Panc1 (cell line): ENCODE results near the gene CWF19L2. TPM values are rescaled to one million over a fixed set of nuclear protein-coding genes. Genes with fewer than 3 reads are reported as not detected.

ENCODE experiments used
- ATAC-seq: fragments of 200-7000 bp; cut with Tn5 transposase; 2 replicates; pipeline ENCODE4 v1.9.1; 2020; ENCODE audit warnings: mild to moderate bottlenecking, moderate library complexity
- BruUV-seq: library from RNA; stranded (reverse); fragments of 400-500 nt; replicated peaks from 2 replicates; lab custom pipeline; 2021; lab: Mats Ljungman, UMichigan
- CTCF ChIA-PET: fragments of 300-600 bp; sonication (Branson Sonifier 250); formaldehyde crosslinking; loops from one replicate; lab custom pipeline; 2022; ENCODE audit warnings: antibody characterized with exemption; lab: Charles Lee
- POLR2A ChIA-PET: fragments of 300-600 bp; sonication (Branson Sonifier 250); formaldehyde crosslinking; loops from one replicate; lab custom pipeline; 2022; ENCODE audit warnings: antibody characterized with exemption; lab: Charles Lee
- DNase-seq: peaks from one replicate; pipeline ENCODE4 v3.0.0-alpha.2; 2010; ENCODE audit warnings: low read depth, low spot score
- H3K27ac ChIP-seq: 2 replicates; pipeline ENCODE4 v1.5.1; 2011; ENCODE audit warnings: mild to moderate bottlenecking, low read length, inconsistent platforms
- H3K27me3 ChIP-seq: fragments of 200-500 bp; sonication (Bioruptor generic); 2 replicates; pipeline ENCODE4 v1.6.0; 2014; ENCODE audit warnings: low read length, inconsistent platforms; ENCODE audit not compliant: control insufficient read depth, insufficient read depth
- H3K36me3 ChIP-seq: fragments of 200-500 bp; sonication (Bioruptor generic); 2 replicates; pipeline ENCODE4 v1.5.1; 2014; ENCODE audit warnings: inconsistent platforms, mild to moderate bottlenecking, low read length, moderate library complexity; ENCODE audit not compliant: control insufficient read depth, insufficient read depth
- H3K4me1 ChIP-seq: 2 replicates; pipeline ENCODE4 v1.5.1; 2011; ENCODE audit warnings: inconsistent platforms, mild to moderate bottlenecking, low read length, moderate library complexity; ENCODE audit not compliant: control insufficient read depth, insufficient read depth
- H3K4me3 ChIP-seq, 2 experiments: 2 replicates each; pipeline ENCODE4 v1.5.1; 2011 to 2012; ENCODE audit warnings: low read depth in 2 of 2, low read length in 2 of 2, mild to moderate bottlenecking in 2 of 2, inconsistent platforms in 1 of 2, moderate library complexity in 1 of 2
- H3K9me3 ChIP-seq: fragments of 200-500 bp; sonication (Bioruptor generic); 2 replicates; pipeline ENCODE4 v1.5.1; 2014; ENCODE audit warnings: low read depth, mild to moderate bottlenecking, inconsistent platforms, low read length, moderate library complexity; ENCODE audit not compliant: control insufficient read depth, insufficient read depth
- CTCF ChIP-seq: fragments of 450-650 bp; IDR thresholded peaks from 2 replicates; pipeline ENCODE4 v1.5.1; 2017; ENCODE audit warnings: mild to moderate bottlenecking
- POLR2AphosphoS5 ChIP-seq: IDR thresholded peaks from 2 replicates; pipeline ENCODE4 v1.6.1; 2012; ENCODE audit warnings: mild to moderate bottlenecking, low read depth, low read length, moderate library complexity
- REST ChIP-seq, 2 experiments: IDR thresholded peaks; 2 replicates each; pipeline ENCODE4 v1.6.1; 2011 to 2012; ENCODE audit warnings: low read depth in 2 of 2, control low read depth in 1 of 2, low read length in 1 of 2, mild to moderate bottlenecking in 1 of 2, moderate library complexity in 1 of 2; ENCODE audit not compliant: insufficient read depth in 1 of 2
- SIN3A ChIP-seq: IDR thresholded peaks from 2 replicates; pipeline ENCODE4 v1.6.1; 2012; ENCODE audit warnings: low read depth, mild to moderate bottlenecking, low read length, moderate library complexity, borderline replicate concordance; ENCODE audit not compliant: insufficient read depth
- TCF7L2 ChIP-seq: IDR thresholded peaks from 2 replicates; pipeline ENCODE4 v1.6.1; 2011; ENCODE audit warnings: mild to moderate bottlenecking, low read depth, low read length, inconsistent platforms
- in situ Hi-C: cut with HindIII; loops from 2 replicates; pipeline ENCODE4 v1.10.0; 2016; ENCODE audit warnings: low sequenced_read_pairs, low pct_unique_long_range_greater_than_20kb
- intact Hi-C: fragments of 100-400 bp; cut with micrococcal nuclease; formaldehyde crosslinking; loops from one replicate; pipeline ENCODE4 v1.10.0; 2022; ENCODE audit not compliant: unreplicated experiment
- total RNA-seq: library from RNA; stranded (reverse); gene quantifications from one replicate; pipeline ENCODE4 v1.2.1, GENCODE V29; 2021; ENCODE audit not compliant: unreplicated experiment

CWF19L2 gene
- total RNA-seq, 1 experiment from 2014 or later, result 11.1 TPM

- ChIA-PET CTCF (no interaction called here), POLR2A (no interaction called here)
- H3K27ac ChIP-seq, result no peak overlapping the region
- H3K9me3 ChIP-seq, result no peaks in the 10 kb centered on the region
- DNase-seq, result no peak
- in situ Hi-C loops (no loop called here), intact Hi-C loops (no loop called here)
- no peak for ATAC-seq
- no peaks in the 10 kb centered on the region for H3K27me3 ChIP-seq
- no peak overlapping the region for H3K4me3 ChIP-seq
- H3K4me1 ChIP-seq, result no peaks in the 10 kb centered on the region
- H3K36me3 ChIP-seq, result peaks cover 12% of the 10 kb centered on the region
- no TSS peak for BruUV-seq
- TF ChIP-seq REST (IDR thresholded peaks at IDR 0.05; ENCODE audit: insufficient read depth in 1 of 2, low read depth in 2 of 2, low read length in 1 of 2) (no peak), POLR2AphosphoS5 (no peak), SIN3A (no peak), CTCF (no peak), TCF7L2 (no peak)
Observed at GRCh38 chr11:107442715-107443215, 14.9 kb downstream of the CWF19L2 start.

GRCh38 chr11:107439586-107440167 lies 17.9 kb downstream of the CWF19L2 start:
- no TSS peak for BruUV-seq
- H3K4me1 ChIP-seq, result no peaks in the 10 kb centered on the region
- POLR2A ChIA-PET, result no interaction called here
- peaks cover 12% of the 10 kb centered on the region for H3K36me3 ChIP-seq
- intact Hi-C loops, result no loop called here
- no peak overlapping the region for H3K27ac ChIP-seq
- no peaks in the 10 kb centered on the region for H3K9me3 ChIP-seq
- H3K4me3 ChIP-seq, result no peak overlapping the region
- no peaks in the 10 kb centered on the region for H3K27me3 ChIP-seq
- in situ Hi-C loops, result no loop called here
- TF ChIP-seq REST (IDR thresholded peaks at IDR 0.05; ENCODE audit: insufficient read depth in 1 of 2, low read depth in 2 of 2, low read length in 1 of 2), result no peak
- TF ChIP-seq CTCF, result no peak
- ATAC-seq (no peak), DNase-seq (no peak)
- CTCF ChIA-PET, result no interaction called here
